ENCODE data around the gene ADARB2. TPM values are rescaled to one million over a fixed set of nuclear protein-coding genes. Genes with fewer than 3 reads are reported as not detected.

Gene ADARB2
- total and polyA plus RNA-seq, 2 experiments from 2014 or later: 2.0 to 5.0 TPM

DNA sequence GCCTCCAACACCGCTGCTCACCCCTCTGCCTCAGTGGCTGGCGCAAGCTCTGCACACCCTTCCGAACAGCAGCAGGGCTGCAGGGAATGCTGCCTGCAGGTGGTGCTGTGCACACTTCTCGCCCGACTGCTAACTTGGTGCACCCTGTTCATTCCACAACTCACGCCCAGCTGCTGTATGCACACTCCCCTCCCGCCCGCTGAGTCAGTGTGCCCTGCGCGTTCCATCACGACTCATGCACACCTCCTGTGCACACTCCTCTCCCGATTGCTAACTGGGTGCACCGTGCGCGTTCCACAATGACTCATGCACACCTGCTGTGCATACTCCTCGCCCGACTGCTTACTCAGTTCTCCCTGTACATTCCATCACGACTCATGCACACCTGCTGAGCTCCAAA, 21.5 kb downstream of the ADARB2 start:
- Histone ChIP-seq H2AFZ (no peak overlapping the region), H4K20me1 (replicated peaks; ENCODE audit: insufficient read depth) (no peaks in the 10 kb centered on the region; the same call in 1 of the 2 replicates), H3K36me3 (ENCODE audit: insufficient read depth) (no peaks in the 10 kb centered on the region), H3K4me1 (ENCODE audit: insufficient read depth) (peaks cover 10% of the 10 kb centered on the region; the same call in 1 of the 2 replicates), H3K4me3 (no peak overlapping the region), H3K9me2 (ENCODE audit: insufficient read depth) (no peaks in the 10 kb centered on the region), H3K79me2 (replicated peaks; ENCODE audit: insufficient read depth) (no peaks in the 10 kb centered on the region; the same call in 1 of the 2 replicates), H3K27ac (ENCODE audit: low read depth) (no peak overlapping the region), H3F3A (replicated peaks; ENCODE audit: low read depth) (no peaks in the 10 kb centered on the region), H3K27me3 (ENCODE audit: insufficient read depth) (no peaks in the 10 kb centered on the region), H3K4me2 (peak overlapping the region; percentile 19)
- DNase-seq (ENCODE audit: low spot score) (peak; percentile 69), ATAC-seq (peak; percentile 96)
- Mint-ChIP-seq H3K27ac (no peak overlapping the region), H3K9me3 (no peaks in the 10 kb centered on the region), H3K27me3 (ENCODE audit: insufficient read depth, low read depth, poor library complexity) (peaks cover 11% of the 10 kb centered on the region), H3K36me3 (ENCODE audit: low read depth) (no peaks in the 10 kb centered on the region), H3K4me3 (no peak overlapping the region; the same call in 2 of the 3 replicates), H3K4me1 (peaks cover 20% of the 10 kb centered on the region)
- no peak for TF ChIP-seq ZNF114 (CRISPR knock-in tag; IDR thresholded peaks at IDR 0.05)
- TF ChIP-seq, protein P1, sequence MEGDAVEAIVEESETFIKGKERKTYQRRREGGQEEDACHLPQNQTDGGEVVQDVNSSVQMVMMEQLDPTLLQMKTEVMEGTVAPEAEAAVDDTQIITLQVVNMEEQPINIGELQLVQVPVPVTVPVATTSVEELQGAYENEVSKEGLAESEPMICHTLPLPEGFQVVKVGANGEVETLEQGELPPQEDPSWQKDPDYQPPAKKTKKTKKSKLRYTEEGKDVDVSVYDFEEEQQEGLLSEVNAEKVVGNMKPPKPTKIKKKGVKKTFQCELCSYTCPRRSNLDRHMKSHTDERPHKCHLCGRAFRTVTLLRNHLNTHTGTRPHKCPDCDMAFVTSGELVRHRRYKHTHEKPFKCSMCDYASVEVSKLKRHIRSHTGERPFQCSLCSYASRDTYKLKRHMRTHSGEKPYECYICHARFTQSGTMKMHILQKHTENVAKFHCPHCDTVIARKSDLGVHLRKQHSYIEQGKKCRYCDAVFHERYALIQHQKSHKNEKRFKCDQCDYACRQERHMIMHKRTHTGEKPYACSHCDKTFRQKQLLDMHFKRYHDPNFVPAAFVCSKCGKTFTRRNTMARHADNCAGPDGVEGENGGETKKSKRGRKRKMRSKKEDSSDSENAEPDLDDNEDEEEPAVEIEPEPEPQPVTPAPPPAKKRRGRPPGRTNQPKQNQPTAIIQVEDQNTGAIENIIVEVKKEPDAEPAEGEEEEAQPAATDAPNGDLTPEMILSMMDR (conservative IDR thresholded peaks at IDR 0.05; ENCODE audit: low read depth in 2 of 2): peak; percentile 59 to 81

DNA sequence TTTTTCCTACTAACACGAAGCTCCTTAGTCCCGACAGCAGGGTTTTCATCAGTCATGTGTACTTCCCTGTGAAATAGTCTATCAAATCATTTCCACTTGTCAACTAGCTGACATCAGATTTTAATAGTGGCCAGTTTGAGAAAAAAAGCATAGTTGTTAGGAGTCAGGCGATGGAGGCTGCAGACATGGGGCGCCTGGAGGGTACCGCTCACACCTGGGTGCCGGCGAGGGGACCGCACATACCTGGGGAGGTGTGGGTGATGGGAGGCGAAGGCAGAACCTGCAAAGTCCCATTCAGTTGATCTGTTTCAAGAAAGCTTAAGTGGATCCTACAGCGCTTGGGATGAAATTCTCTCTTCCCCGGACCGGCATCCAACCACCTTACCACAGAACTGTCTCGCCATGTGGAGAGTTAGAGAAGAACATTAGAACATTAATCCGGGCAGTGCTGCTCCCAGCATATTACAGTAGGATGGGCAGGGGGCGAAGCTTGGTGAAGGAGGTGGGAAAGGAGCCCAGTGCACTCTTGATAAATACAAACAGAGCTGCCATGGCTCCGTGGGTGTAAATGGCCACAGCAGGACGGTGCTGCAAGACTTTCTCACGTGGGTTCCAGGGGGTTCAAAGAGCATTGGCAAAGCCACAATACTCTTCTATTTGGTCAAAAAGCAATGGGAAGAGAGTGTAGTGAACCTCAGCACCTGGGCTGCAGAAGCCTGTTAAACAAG, 24.2 kb downstream of the ADARB2 start:
- Mint-ChIP-seq H3K36me3 (ENCODE audit: low read depth) (0 out of 3 replicates have a peak, but pooled peaks cover 6% of the 10 kb centered on the region), H3K9me3 (no peaks in the 10 kb centered on the region; the same call in 1 of the 3 replicates), H3K4me3 (no peak overlapping the region), H3K27ac (no peak overlapping the region), H3K27me3 (ENCODE audit: insufficient read depth, low read depth, poor library complexity) (peaks cover 13% of the 10 kb centered on the region), H3K4me1 (peaks cover 20% of the 10 kb centered on the region)
- H3K36me3 ChIP-seq (ENCODE audit: insufficient read depth): no peaks in the 10 kb centered on the region
- no peak overlapping the region for H3K4me3 ChIP-seq
- H3K27ac ChIP-seq (ENCODE audit: low read depth): no peak overlapping the region
- ATAC-seq (no peak), DNase-seq (ENCODE audit: low spot score) (no peak)
- peaks cover 10% of the 10 kb centered on the region; the same call in 1 of the 2 replicates for H3K4me1 ChIP-seq (ENCODE audit: insufficient read depth)
- no peak for TF ChIP-seq STAT1 (IDR thresholded peaks at IDR 0.05; ENCODE audit: unreplicated experiment)
- no peak for TF ChIP-seq JUNB (IDR thresholded peaks at IDR 0.05; ENCODE audit: unreplicated experiment)
- TF ChIP-seq EZH2 (IDR thresholded peaks at IDR 0.05; ENCODE audit: low read depth, unreplicated experiment): no peak
- no peak for TF ChIP-seq ETS1 (IDR thresholded peaks at IDR 0.05)
- no peak for TF ChIP-seq ZNF114 (CRISPR knock-in tag; IDR thresholded peaks at IDR 0.05)
- TF ChIP-seq EZH2phosphoT487 (IDR thresholded peaks at IDR 0.05; ENCODE audit: unreplicated experiment): no peak
- TF ChIP-seq, protein P1 (conservative IDR thresholded peaks at IDR 0.05; ENCODE audit: low read depth in 2 of 2): no peak
- no peak for TF ChIP-seq REST (IDR thresholded peaks at IDR 0.05; ENCODE audit: unreplicated experiment)
- no peak overlapping the region for H2AFZ ChIP-seq
- no peaks in the 10 kb centered on the region; the same call in 1 of the 2 replicates for H3K79me2 ChIP-seq (replicated peaks; ENCODE audit: insufficient read depth)
- no peaks in the 10 kb centered on the region for H3F3A ChIP-seq (replicated peaks; ENCODE audit: low read depth)
- no peaks in the 10 kb centered on the region for H3K27me3 ChIP-seq (ENCODE audit: insufficient read depth)
- no peak overlapping the region for H3K4me2 ChIP-seq
- 0 out of 2 replicates have a peak, but pooled peaks cover 3% of the 10 kb centered on the region for H3K9me2 ChIP-seq (ENCODE audit: insufficient read depth)
- H4K20me1 ChIP-seq (replicated peaks; ENCODE audit: insufficient read depth): no peaks in the 10 kb centered on the region; the same call in 1 of the 2 replicates
